IPS-18a (cell line): ENCODE data around the gene ZNF501.

Experiments used
- H3K27ac ChIP-seq: one replicate; pipeline ENCODE4 v1.5.1; 2013; ENCODE audit warnings: low read length
- H3K27me3 ChIP-seq: one replicate; pipeline ENCODE4 v1.6.1; 2013; ENCODE audit warnings: mild to moderate bottlenecking, low read length; ENCODE audit not compliant: control insufficient read depth, insufficient read depth
- H3K36me3 ChIP-seq: one replicate; pipeline ENCODE4 v1.6.1; 2013; ENCODE audit warnings: low read depth, low read length; ENCODE audit not compliant: control insufficient read depth
- H3K4me1 ChIP-seq: one replicate; pipeline ENCODE4 v1.6.1; 2013; ENCODE audit warnings: low read depth, low read length; ENCODE audit not compliant: control insufficient read depth
- H3K4me3 ChIP-seq: one replicate; pipeline ENCODE4 v1.5.1; 2013; ENCODE audit warnings: low read length
- H3K9ac ChIP-seq: one replicate; pipeline ENCODE4 v1.6.1; 2013; ENCODE audit warnings: mild to moderate bottlenecking, low read length, moderate library complexity
- H3K9me3 ChIP-seq: one replicate; pipeline ENCODE4 v1.6.1; 2013; ENCODE audit warnings: low read depth, low read length; ENCODE audit not compliant: control insufficient read depth

The ZNF501 gene

GRCh38 chr3:44729384-44729910 is at the start of gene ZNF501:
Gene ZNF501 (plus strand): TSS chr3:44729635. CDS start chr3:44734422, 4,787 bp downstream.
- Histone ChIP-seq H3K4me1 (no peaks in the 10 kb centered on the region), H3K9ac (peak within 1 kb of the TSS; percentile 64), H3K9me3 (peaks cover 52% of the 10 kb centered on the region), H3K4me3 (peak within 1 kb of the TSS; percentile 81), H3K27ac (no peak within 1 kb of the TSS), H3K36me3 (peaks cover 22% of the 10 kb centered on the region), H3K27me3 (no peaks in the 10 kb centered on the region)

GRCh38 chr3:44680921-44681455 is 48.4 kb upstream of the ZNF501 start:
- H3K9me3 ChIP-seq = peaks cover 19% of the 10 kb centered on the region
- peaks cover 5% of the 10 kb centered on the region for H3K4me1 ChIP-seq
- H3K4me3 ChIP-seq = no peak overlapping the region
- H3K27ac ChIP-seq = no peak overlapping the region
- no peak overlapping the region for H3K9ac ChIP-seq
- no peaks in the 10 kb centered on the region for H3K36me3 ChIP-seq
- H3K27me3 ChIP-seq = peaks cover 1% of the 10 kb centered on the region

GRCh38 chr3:44682182-44682896 is 47.1 kb upstream of the ZNF501 start:
- H3K4me1 ChIP-seq = peaks cover 5% of the 10 kb centered on the region
- H3K27ac ChIP-seq = no peak overlapping the region
- H3K9me3 ChIP-seq = peaks cover 22% of the 10 kb centered on the region
- no peaks in the 10 kb centered on the region for H3K36me3 ChIP-seq
- peaks cover 5% of the 10 kb centered on the region for H3K27me3 ChIP-seq
- H3K9ac ChIP-seq = no peak overlapping the region
- no peak overlapping the region for H3K4me3 ChIP-seq

GRCh38 chr3:44685128-44685800 is 44.2 kb upstream of the ZNF501 start:
- Histone ChIP-seq H3K36me3 (no peaks in the 10 kb centered on the region), H3K4me1 (peaks cover 5% of the 10 kb centered on the region), H3K9me3 (peaks cover 22% of the 10 kb centered on the region), H3K9ac (peak overlapping the region; percentile 68), H3K27me3 (peaks cover 5% of the 10 kb centered on the region), H3K4me3 (peak overlapping the region; percentile 89), H3K27ac (no peak overlapping the region)

- Histone ChIP-seq H3K4me3 (no peak overlapping the region), H3K9ac (no peak overlapping the region), H3K9me3 (peaks cover 12% of the 10 kb centered on the region), H3K36me3 (no peaks in the 10 kb centered on the region), H3K4me1 (peaks cover 5% of the 10 kb centered on the region), H3K27ac (no peak overlapping the region), H3K27me3 (peaks cover 5% of the 10 kb centered on the region)
Measured at GRCh38 chr3:44687898-44688297, 41.5 kb upstream of the ZNF501 start.

GRCh38 chr3:44712455-44713075 is 16.9 kb upstream of the ZNF501 start, which contains the start of gene ZNF502:
Gene ZNF502 (plus strand): TSS chr3:44712660. CDS start chr3:44720262, 7,602 bp downstream.
- H3K36me3 ChIP-seq = no peaks in the 10 kb centered on the region
- H3K27me3 ChIP-seq = no peaks in the 10 kb centered on the region
- no peak within 1 kb of the TSS for H3K27ac ChIP-seq
- H3K4me1 ChIP-seq = no peaks in the 10 kb centered on the region
- peak within 1 kb of the TSS; percentile 71 for H3K4me3 ChIP-seq
- H3K9me3 ChIP-seq = peaks cover 31% of the 10 kb centered on the region
- H3K9ac ChIP-seq = no peak within 1 kb of the TSS

GRCh38 chr3:44721231-44722102 is 8.0 kb upstream of the ZNF501 start:
- no peak overlapping the region for H3K27ac ChIP-seq
- H3K4me3 ChIP-seq = no peak overlapping the region
- H3K9me3 ChIP-seq = peaks cover 82% of the 10 kb centered on the region
- peaks cover 16% of the 10 kb centered on the region for H3K36me3 ChIP-seq
- H3K4me1 ChIP-seq = no peaks in the 10 kb centered on the region
- H3K27me3 ChIP-seq = no peaks in the 10 kb centered on the region
- H3K9ac ChIP-seq = no peak overlapping the region

- H3K9ac ChIP-seq = no peak overlapping the region
- no peaks in the 10 kb centered on the region for H3K27me3 ChIP-seq
- H3K36me3 ChIP-seq = peaks cover 16% of the 10 kb centered on the region
- H3K4me1 ChIP-seq = no peaks in the 10 kb centered on the region
- no peak overlapping the region for H3K27ac ChIP-seq
- H3K9me3 ChIP-seq = peaks cover 78% of the 10 kb centered on the region
- no peak overlapping the region for H3K4me3 ChIP-seq
Measured at GRCh38 chr3:44722103-44722401, 7.4 kb upstream of the ZNF501 start.

- H3K4me1 ChIP-seq = no peaks in the 10 kb centered on the region
- H3K4me3 ChIP-seq = no peak overlapping the region
- no peaks in the 10 kb centered on the region for H3K27me3 ChIP-seq
- H3K36me3 ChIP-seq = peaks cover 31% of the 10 kb centered on the region
- no peak overlapping the region for H3K9ac ChIP-seq
- no peak overlapping the region for H3K27ac ChIP-seq
- peaks cover 68% of the 10 kb centered on the region for H3K9me3 ChIP-seq
Measured at GRCh38 chr3:44734646-44735168, 5.3 kb downstream of the ZNF501 start.

- Histone ChIP-seq H3K27ac (peak overlapping the region; percentile 83), H3K4me1 (no peaks in the 10 kb centered on the region), H3K9ac (peak overlapping the region; percentile 94), H3K36me3 (peaks cover 26% of the 10 kb centered on the region), H3K4me3 (peak overlapping the region; percentile 98), H3K9me3 (no peaks in the 10 kb centered on the region), H3K27me3 (no peaks in the 10 kb centered on the region)
Measured at GRCh38 chr3:44761101-44761423, 31.6 kb downstream of the ZNF501 start.
